ENCODE results near the gene FARP2.

Gene FARP2

DNA sequence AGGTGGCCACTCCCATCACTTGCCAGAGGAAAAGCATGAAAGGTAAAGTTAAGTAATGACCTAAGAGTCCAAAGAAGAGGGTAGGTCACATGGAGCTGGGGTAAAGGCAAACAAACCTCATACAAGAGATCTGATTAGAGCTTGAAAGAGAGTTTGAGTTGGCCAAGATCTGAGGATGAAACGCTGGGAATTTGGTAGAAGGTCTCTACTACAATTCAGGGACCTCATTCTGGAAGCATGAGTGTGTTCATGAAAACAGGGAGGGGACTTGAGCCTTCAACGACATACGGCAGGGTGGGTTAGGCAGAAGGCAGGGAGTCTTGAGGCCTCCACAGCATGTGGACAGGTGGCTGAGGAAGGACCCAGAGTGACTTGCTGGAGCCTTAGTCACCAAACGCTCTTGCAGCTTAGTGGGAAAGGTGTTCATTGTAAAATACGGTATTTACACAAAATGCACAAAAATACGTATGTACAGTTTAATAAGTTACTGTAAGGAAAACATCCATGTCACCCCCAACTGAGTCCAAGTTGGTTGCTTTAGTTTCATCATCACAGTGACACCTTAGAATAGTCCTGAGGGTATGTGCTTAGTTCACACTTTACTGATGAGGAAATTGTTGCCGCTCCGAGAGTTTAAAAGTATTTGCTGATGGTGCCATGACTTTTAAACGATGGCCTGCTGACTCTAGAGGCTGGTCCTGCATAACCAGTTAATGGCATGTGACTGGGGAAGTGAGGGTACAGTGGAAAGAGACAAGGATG lies 5.0 kb upstream of the FARP2 start:
- Histone ChIP-seq H4K20me1 (ENCODE audit: insufficient read depth, low read length) (no peaks in the 10 kb centered on the region), H3K9me2 (ENCODE audit: low read depth, low read length) (no peaks in the 10 kb centered on the region), H3K79me2 (ENCODE audit: insufficient read depth, low read length) (no peaks in the 10 kb centered on the region), H3F3A (ENCODE audit: insufficient read depth, low read length) (0 out of 2 replicates have a peak, but pooled peaks cover 11% of the 10 kb centered on the region), H3K27ac (ENCODE audit: low read depth, low read length, poor library complexity, severe bottlenecking) (no peak overlapping the region), H3K4me3 (ENCODE audit: low read depth, low read length, poor library complexity, severe bottlenecking) (no peak overlapping the region), H3K36me3 (ENCODE audit: insufficient read depth, low read length) (peaks cover 90% of the 10 kb centered on the region), H3K9me3 (ENCODE audit: low read length) (no peaks in the 10 kb centered on the region), H3K27me3 (ENCODE audit: insufficient read depth, low read length) (no peaks in the 10 kb centered on the region), H2AFZ (ENCODE audit: low read length) (no peak overlapping the region), H3K9ac (ENCODE audit: low read length) (no peak overlapping the region), H3K4me1 (ENCODE audit: insufficient read depth, low read length, severe bottlenecking) (peaks cover 6% of the 10 kb centered on the region), H3K4me2 (ENCODE audit: low read length) (no peak overlapping the region)
- no peak for TF ChIP-seq EZH2 (IDR thresholded peaks at IDR 0.05; ENCODE audit: borderline replicate concordance, low read length)
- TF ChIP-seq, protein P1, sequence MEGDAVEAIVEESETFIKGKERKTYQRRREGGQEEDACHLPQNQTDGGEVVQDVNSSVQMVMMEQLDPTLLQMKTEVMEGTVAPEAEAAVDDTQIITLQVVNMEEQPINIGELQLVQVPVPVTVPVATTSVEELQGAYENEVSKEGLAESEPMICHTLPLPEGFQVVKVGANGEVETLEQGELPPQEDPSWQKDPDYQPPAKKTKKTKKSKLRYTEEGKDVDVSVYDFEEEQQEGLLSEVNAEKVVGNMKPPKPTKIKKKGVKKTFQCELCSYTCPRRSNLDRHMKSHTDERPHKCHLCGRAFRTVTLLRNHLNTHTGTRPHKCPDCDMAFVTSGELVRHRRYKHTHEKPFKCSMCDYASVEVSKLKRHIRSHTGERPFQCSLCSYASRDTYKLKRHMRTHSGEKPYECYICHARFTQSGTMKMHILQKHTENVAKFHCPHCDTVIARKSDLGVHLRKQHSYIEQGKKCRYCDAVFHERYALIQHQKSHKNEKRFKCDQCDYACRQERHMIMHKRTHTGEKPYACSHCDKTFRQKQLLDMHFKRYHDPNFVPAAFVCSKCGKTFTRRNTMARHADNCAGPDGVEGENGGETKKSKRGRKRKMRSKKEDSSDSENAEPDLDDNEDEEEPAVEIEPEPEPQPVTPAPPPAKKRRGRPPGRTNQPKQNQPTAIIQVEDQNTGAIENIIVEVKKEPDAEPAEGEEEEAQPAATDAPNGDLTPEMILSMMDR (IDR thresholded peaks at IDR 0.05; ENCODE audit: low read length) = no peak

DNA sequence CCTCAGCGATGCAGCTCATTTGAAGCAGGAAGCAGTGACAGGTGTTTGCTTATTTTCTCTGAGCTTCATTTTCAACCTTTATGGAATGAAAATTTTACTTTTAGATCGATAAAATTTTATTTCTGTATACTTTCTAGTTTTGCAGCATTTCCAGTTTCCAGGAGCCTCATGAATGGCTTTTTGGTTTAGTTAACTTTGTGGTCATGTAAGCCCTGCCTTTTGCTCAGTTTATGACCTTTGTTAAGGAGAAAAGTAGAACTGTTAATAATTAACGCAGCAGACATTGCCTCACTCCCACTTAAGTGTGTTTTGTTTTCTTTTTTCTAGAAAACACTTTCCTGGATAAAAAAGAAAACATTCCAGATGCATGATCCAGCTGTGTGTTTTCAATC lies 4.4 kb upstream of the FARP2 start:
- Histone ChIP-seq H3K9ac (ENCODE audit: low read length) (no peak overlapping the region), H3K36me3 (ENCODE audit: insufficient read depth, low read length) (peaks cover 84% of the 10 kb centered on the region), H3K9me3 (ENCODE audit: low read length) (no peaks in the 10 kb centered on the region), H3F3A (ENCODE audit: insufficient read depth, low read length) (0 out of 2 replicates have a peak, but pooled peaks cover 11% of the 10 kb centered on the region), H3K27ac (ENCODE audit: low read depth, low read length, poor library complexity, severe bottlenecking) (no peak overlapping the region), H3K4me3 (ENCODE audit: low read depth, low read length, poor library complexity, severe bottlenecking) (no peak overlapping the region), H4K20me1 (ENCODE audit: insufficient read depth, low read length) (no peaks in the 10 kb centered on the region), H3K79me2 (ENCODE audit: insufficient read depth, low read length) (no peaks in the 10 kb centered on the region), H3K27me3 (ENCODE audit: insufficient read depth, low read length) (no peaks in the 10 kb centered on the region), H3K4me1 (ENCODE audit: insufficient read depth, low read length, severe bottlenecking) (peaks cover 9% of the 10 kb centered on the region), H2AFZ (ENCODE audit: low read length) (no peak overlapping the region), H3K4me2 (ENCODE audit: low read length) (no peak overlapping the region), H3K9me2 (ENCODE audit: low read depth, low read length) (no peaks in the 10 kb centered on the region)
- TF ChIP-seq, protein P1 (IDR thresholded peaks at IDR 0.05; ENCODE audit: low read length) = no peak
- TF ChIP-seq EZH2 (IDR thresholded peaks at IDR 0.05; ENCODE audit: borderline replicate concordance, low read length) = no peak

DNA sequence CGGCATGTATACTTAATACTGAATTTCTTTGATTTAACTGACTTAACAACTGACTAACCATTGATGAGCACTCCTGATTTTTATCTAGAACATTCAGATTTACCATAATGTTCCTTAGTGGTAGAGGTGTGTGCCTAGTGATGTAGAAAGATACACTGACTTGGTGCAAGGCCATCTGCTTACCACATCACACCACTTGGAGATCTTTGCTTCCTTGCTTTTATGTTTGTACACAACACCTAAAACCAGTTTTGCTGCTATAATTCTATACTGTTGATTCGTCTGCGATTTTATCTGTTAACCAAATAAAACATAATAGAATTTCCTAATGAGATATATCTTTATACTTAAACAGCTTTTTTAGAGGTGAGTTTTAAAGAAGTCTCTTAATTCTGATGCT lies 3.9 kb upstream of the FARP2 start:
- Histone ChIP-seq H2AFZ (ENCODE audit: low read length) (no peak overlapping the region), H3K79me2 (ENCODE audit: insufficient read depth, low read length) (no peaks in the 10 kb centered on the region), H3K36me3 (ENCODE audit: insufficient read depth, low read length) (peaks cover 78% of the 10 kb centered on the region), H3F3A (ENCODE audit: insufficient read depth, low read length) (0 out of 2 replicates have a peak, but pooled peaks cover 11% of the 10 kb centered on the region), H3K9me2 (ENCODE audit: low read depth, low read length) (no peaks in the 10 kb centered on the region), H3K27me3 (ENCODE audit: insufficient read depth, low read length) (no peaks in the 10 kb centered on the region), H3K27ac (ENCODE audit: low read depth, low read length, poor library complexity, severe bottlenecking) (no peak overlapping the region), H3K9ac (ENCODE audit: low read length) (no peak overlapping the region), H3K4me1 (ENCODE audit: insufficient read depth, low read length, severe bottlenecking) (peaks cover 15% of the 10 kb centered on the region), H3K4me2 (ENCODE audit: low read length) (no peak overlapping the region), H3K9me3 (ENCODE audit: low read length) (no peaks in the 10 kb centered on the region), H4K20me1 (ENCODE audit: insufficient read depth, low read length) (no peaks in the 10 kb centered on the region), H3K4me3 (ENCODE audit: low read depth, low read length, poor library complexity, severe bottlenecking) (no peak overlapping the region)
- TF ChIP-seq, protein P1 (IDR thresholded peaks at IDR 0.05; ENCODE audit: low read length) = no peak
- no peak for TF ChIP-seq EZH2 (IDR thresholded peaks at IDR 0.05; ENCODE audit: borderline replicate concordance, low read length)
